GM23338 (cell line): ENCODE data around the gene ATP6V1G3. TPM values are rescaled to one million over a fixed set of nuclear protein-coding genes. Genes with fewer than 3 reads are reported as not detected.

Experiments
- ATAC-seq: fragments of 200-7000 bp; cut with Tn5 transposase; 3 replicates; pipeline ENCODE4 v1.9.1; 2020
- DNase-seq: peaks from one replicate; pipeline ENCODE4 v3.0.0-alpha.2; 2015; ENCODE audit warnings: low spot score
- H2AFZ ChIP-seq: fragments of 200-600 bp; sonication (generic); 2 replicates; pipeline ENCODE4 v1.8.0; 2016; ENCODE audit warnings: antibody characterized with exemption, mild to moderate bottlenecking, moderate library complexity
- H3F3A ChIP-seq: fragments of 200-600 bp; sonication (generic); replicated peaks from 2 replicates; pipeline ENCODE4 v1.8.0; 2017; ENCODE audit warnings: antibody characterized with exemption, mixed run types, low read depth
- H3K27ac ChIP-seq: fragments of 200-600 bp; sonication (generic); 2 replicates; pipeline ENCODE4 v1.6.1; 2016; ENCODE audit warnings: low read depth
- H3K27me3 ChIP-seq: fragments of 200-600 bp; sonication (generic); 2 replicates; pipeline ENCODE4 v1.8.0; 2016; ENCODE audit warnings: mild to moderate bottlenecking, mixed run types, moderate library complexity; ENCODE audit not compliant: insufficient read depth
- H3K36me3 ChIP-seq: fragments of 200-600 bp; sonication (generic); 2 replicates; pipeline ENCODE4 v1.8.0; 2016; ENCODE audit warnings: mild to moderate bottlenecking; ENCODE audit not compliant: insufficient read depth
- H3K4me1 ChIP-seq: fragments of 200-600 bp; sonication (generic); 2 replicates; pipeline ENCODE4 v1.8.0; 2016; ENCODE audit warnings: mild to moderate bottlenecking, moderate library complexity; ENCODE audit not compliant: insufficient read depth
- H3K4me2 ChIP-seq: fragments of 200-600 bp; sonication (generic); 2 replicates; pipeline ENCODE4 v1.7.1; 2017; ENCODE audit warnings: mixed run types
- H3K4me3 ChIP-seq: fragments of 200-600 bp; sonication (generic); 2 replicates; pipeline ENCODE4 v1.6.1; 2016; ENCODE audit warnings: mixed run types
- H3K79me2 ChIP-seq: fragments of 200-600 bp; sonication (generic); replicated peaks from 2 replicates; pipeline ENCODE4 v1.8.0; 2017; ENCODE audit warnings: mild to moderate bottlenecking; ENCODE audit not compliant: insufficient read depth
- H3K9me2 ChIP-seq: fragments of 200-600 bp; sonication (generic); 2 replicates; pipeline ENCODE4 v1.8.0; 2017; ENCODE audit not compliant: insufficient read depth
- H4K20me1 ChIP-seq: fragments of 200-600 bp; sonication (generic); replicated peaks from 2 replicates; pipeline ENCODE4 v1.8.0; 2017; ENCODE audit warnings: mild to moderate bottlenecking; ENCODE audit not compliant: insufficient read depth
- H3K27ac Mint-ChIP-seq: 2 replicates; pipeline ENCODE4 v1.8.0; 2020; ENCODE audit warnings: inconsistent platforms, mild to moderate bottlenecking, moderate library complexity, mixed read lengths
- H3K27me3 Mint-ChIP-seq: 3 replicates; pipeline ENCODE4 v1.8.0; 2022; ENCODE audit warnings: low read depth, mild to moderate bottlenecking, moderate library complexity, mixed read lengths, inconsistent platforms; ENCODE audit not compliant: insufficient read depth, poor library complexity
- H3K36me3 Mint-ChIP-seq: 3 replicates; pipeline ENCODE4 v1.8.0; 2021; ENCODE audit warnings: low read depth, mild to moderate bottlenecking, inconsistent platforms, moderate library complexity, mixed read lengths
- H3K4me1 Mint-ChIP-seq: 3 replicates; pipeline ENCODE4 v1.8.0; 2020; ENCODE audit warnings: mild to moderate bottlenecking, inconsistent platforms, mixed read lengths
- H3K4me3 Mint-ChIP-seq: 3 replicates; pipeline ENCODE4 v1.8.0; 2021; ENCODE audit warnings: moderate library complexity, mild to moderate bottlenecking, inconsistent platforms, mixed read lengths
- H3K9me3 Mint-ChIP-seq: 3 replicates; pipeline ENCODE4 v1.8.0; 2020; ENCODE audit warnings: moderate library complexity, mild to moderate bottlenecking, inconsistent platforms, mixed read lengths
- CREB1 ChIP-seq: fragments of 250-450 bp; sonication (Bioruptor Pico); IDR thresholded peaks from 2 replicates; pipeline ENCODE4 v1.5.0; 2020; ENCODE audit warnings: low read depth, mild to moderate bottlenecking, moderate library complexity
- ETS1 ChIP-seq: IDR thresholded peaks from 2 replicates; pipeline ENCODE4 v1.6.1; 2016; ENCODE audit warnings: antibody characterized with exemption
- EZH2 ChIP-seq: fragments of 200-600 bp; sonication (generic); IDR thresholded peaks from one replicate; pipeline ENCODE4 v1.8.0; 2017; ENCODE audit warnings: antibody characterized with exemption, mild to moderate bottlenecking, low read depth; ENCODE audit not compliant: unreplicated experiment
- EZH2phosphoT487 ChIP-seq: fragments of 200-600 bp; sonication (generic); IDR thresholded peaks from one replicate; pipeline ENCODE4 v1.8.1; 2018; ENCODE audit warnings: antibody characterized with exemption; ENCODE audit not compliant: unreplicated experiment
- JUNB ChIP-seq: IDR thresholded peaks from one replicate; pipeline ENCODE4 v1.6.1; 2016; ENCODE audit warnings: antibody characterized with exemption; ENCODE audit not compliant: unreplicated experiment
- NANOG ChIP-seq: IDR thresholded peaks from 2 replicates; pipeline ENCODE4 v1.6.1; 2016; ENCODE audit warnings: antibody characterized with exemption, borderline replicate concordance
- POLR2AphosphoS5 ChIP-seq: IDR thresholded peaks from 2 replicates; pipeline ENCODE4 v1.6.1; 2016; ENCODE audit warnings: antibody characterized with exemption, low read depth
- REST ChIP-seq: IDR thresholded peaks from one replicate; pipeline ENCODE4 v1.6.1; 2018; ENCODE audit warnings: antibody characterized with exemption; ENCODE audit not compliant: unreplicated experiment
- STAT1 ChIP-seq: IDR thresholded peaks from one replicate; pipeline ENCODE4 v1.6.1; 2016; ENCODE audit warnings: antibody characterized with exemption; ENCODE audit not compliant: unreplicated experiment
- ZNF114 ChIP-seq: fragments of 250-450 bp; sonication (Bioruptor Pico); IDR thresholded peaks from 2 replicates; pipeline ENCODE4 v1.5.0; 2020; ENCODE audit warnings: mild to moderate bottlenecking, moderate library complexity
- ZNF331 ChIP-seq: fragments of 250-450 bp; sonication (Bioruptor Pico); IDR thresholded peaks from 2 replicates; pipeline ENCODE4 v1.5.0; 2020; ENCODE audit warnings: low read depth, mild to moderate bottlenecking, moderate library complexity
- ZNF462 ChIP-seq: fragments of 250-450 bp; sonication (Bioruptor Pico); IDR thresholded peaks from 2 replicates; pipeline ENCODE4 v1.5.0; 2020; ENCODE audit warnings: mild to moderate bottlenecking, moderate library complexity
- polyA plus RNA-seq: library from polyadenylated mRNA; unstranded; fragments of >200 nt; fragmentation: Nextera tagmentation; extraction: Ambion mirVana; gene quantifications from 2 replicates; pipeline ENCODE4 v1.2.1, GENCODE V29; 2016
- total RNA-seq: library from RNA; depleted of rRNA; stranded (reverse); fragments of >200 nt; shearing (Covaris generic); gene quantifications from 2 replicates; pipeline ENCODE4 v1.2.3, GENCODE V29; 2014

Gene ATP6V1G3
- total and polyA plus RNA-seq, 2 experiments from 2014 or later: not detected

- no peaks in the 10 kb centered on the region for H3K9me2 ChIP-seq
- Mint-ChIP-seq H3K27me3 (no peaks in the 10 kb centered on the region), H3K4me3 (no peak overlapping the region), H3K27ac (no peak overlapping the region), H3K4me1 (peaks cover 9% of the 10 kb centered on the region; the same call in 2 of the 3 replicates), H3K9me3 (no peaks in the 10 kb centered on the region), H3K36me3 (no peaks in the 10 kb centered on the region)
- H3K79me2 ChIP-seq: no peaks in the 10 kb centered on the region
- no peak overlapping the region for H3K4me2 ChIP-seq
- DNase-seq: no peak
- H2AFZ ChIP-seq: no peak overlapping the region
- TF ChIP-seq POLR2AphosphoS5: no peak
- no peak for TF ChIP-seq STAT1
- TF ChIP-seq ZNF331: no peak
- no peak for TF ChIP-seq JUNB
- no peak for TF ChIP-seq CREB1 (CRISPR knock-in tag)
- ATAC-seq: no peak
- no peaks in the 10 kb centered on the region for H3K27me3 ChIP-seq
- H4K20me1 ChIP-seq: no peaks in the 10 kb centered on the region
- no peaks in the 10 kb centered on the region for H3K4me1 ChIP-seq
- no peak overlapping the region for H3K4me3 ChIP-seq
- H3K36me3 ChIP-seq: no peaks in the 10 kb centered on the region
- H3F3A ChIP-seq: no peaks in the 10 kb centered on the region
- no peak overlapping the region for H3K27ac ChIP-seq
Observed at GRCh38 chr1:198542632-198543031, 2.2 kb upstream of the ATP6V1G3 start.

GRCh38 chr1:198541737-198542136 is 1.3 kb upstream of the ATP6V1G3 start:
- no peaks in the 10 kb centered on the region for H3K9me2 ChIP-seq
- no peak overlapping the region for H3K27ac ChIP-seq
- H3K4me3 ChIP-seq: no peak overlapping the region
- no peaks in the 10 kb centered on the region for H3K4me1 ChIP-seq
- H3K27me3 Mint-ChIP-seq: no peaks in the 10 kb centered on the region
- DNase-seq (no peak), ATAC-seq (no peak)
- no peaks in the 10 kb centered on the region for H3K79me2 ChIP-seq
- no peaks in the 10 kb centered on the region for H3K36me3 Mint-ChIP-seq
- H3K4me2 ChIP-seq: no peak overlapping the region
- no peaks in the 10 kb centered on the region for H3K36me3 ChIP-seq
- H2AFZ ChIP-seq: peak overlapping the region; percentile 14; the same call in 1 of the 2 replicates
- H3K27ac Mint-ChIP-seq: no peak overlapping the region
- no peaks in the 10 kb centered on the region for H3K9me3 Mint-ChIP-seq
- H4K20me1 ChIP-seq: no peaks in the 10 kb centered on the region
- H3K27me3 ChIP-seq: no peaks in the 10 kb centered on the region
- H3K4me1 Mint-ChIP-seq: peaks cover 9% of the 10 kb centered on the region; the same call in 2 of the 3 replicates
- no peak overlapping the region for H3K4me3 Mint-ChIP-seq
- no peaks in the 10 kb centered on the region for H3F3A ChIP-seq
- TF ChIP-seq EZH2 (no peak), CREB1 (CRISPR knock-in tag) (no peak), REST (no peak), ETS1 (no peak), POLR2AphosphoS5 (no peak), ZNF331 (no peak), NANOG (no peak), ZNF114 (CRISPR knock-in tag) (no peak), JUNB (no peak), ZNF462 (CRISPR knock-in tag) (no peak), STAT1 (no peak), EZH2phosphoT487 (no peak)
